OCI-LY7 (cell line): ENCODE measurements around the gene DDIT4L.

Experiments used
- EZH2phosphoT487 ChIP-seq: fragments of 200-600 bp; sonication (generic); IDR thresholded peaks from 2 replicates; pipeline ENCODE4 v1.6.1; 2018; ENCODE audit warnings: low read depth, borderline replicate concordance, mild to moderate bottlenecking, mixed run types, antibody characterized with exemption, low read length, moderate library complexity, mixed read lengths
- TF ChIP-seq, protein P1 (sequence below): fragments of 200-600 bp; sonication (generic); conservative IDR thresholded peaks from 2 replicates; pipeline ENCODE4 v1.5.1; 2014; ENCODE audit warnings: mild to moderate bottlenecking, antibody characterized with exemption, low read length, moderate library complexity, mixed read lengths

DNA sequence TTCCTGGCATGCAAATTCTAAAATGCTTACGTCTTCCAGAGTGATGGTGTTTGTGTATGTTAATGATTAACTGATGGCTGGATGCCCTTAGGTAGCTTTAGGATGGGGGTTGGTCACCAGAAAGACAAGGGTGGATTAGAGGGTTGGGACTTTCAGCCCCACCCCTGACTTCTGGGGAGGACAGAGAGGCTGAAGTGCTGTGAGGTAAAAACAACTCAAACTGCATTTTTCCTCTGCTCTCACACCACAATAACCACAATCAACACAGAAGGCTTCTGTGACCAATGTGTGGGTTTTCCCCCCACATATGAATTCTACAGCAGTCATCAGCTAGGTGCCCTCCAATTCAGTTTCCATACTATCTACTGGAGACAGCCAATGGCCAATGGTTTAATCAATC, 18.7 kb upstream of the DDIT4L start:
- TF ChIP-seq, protein P1, sequence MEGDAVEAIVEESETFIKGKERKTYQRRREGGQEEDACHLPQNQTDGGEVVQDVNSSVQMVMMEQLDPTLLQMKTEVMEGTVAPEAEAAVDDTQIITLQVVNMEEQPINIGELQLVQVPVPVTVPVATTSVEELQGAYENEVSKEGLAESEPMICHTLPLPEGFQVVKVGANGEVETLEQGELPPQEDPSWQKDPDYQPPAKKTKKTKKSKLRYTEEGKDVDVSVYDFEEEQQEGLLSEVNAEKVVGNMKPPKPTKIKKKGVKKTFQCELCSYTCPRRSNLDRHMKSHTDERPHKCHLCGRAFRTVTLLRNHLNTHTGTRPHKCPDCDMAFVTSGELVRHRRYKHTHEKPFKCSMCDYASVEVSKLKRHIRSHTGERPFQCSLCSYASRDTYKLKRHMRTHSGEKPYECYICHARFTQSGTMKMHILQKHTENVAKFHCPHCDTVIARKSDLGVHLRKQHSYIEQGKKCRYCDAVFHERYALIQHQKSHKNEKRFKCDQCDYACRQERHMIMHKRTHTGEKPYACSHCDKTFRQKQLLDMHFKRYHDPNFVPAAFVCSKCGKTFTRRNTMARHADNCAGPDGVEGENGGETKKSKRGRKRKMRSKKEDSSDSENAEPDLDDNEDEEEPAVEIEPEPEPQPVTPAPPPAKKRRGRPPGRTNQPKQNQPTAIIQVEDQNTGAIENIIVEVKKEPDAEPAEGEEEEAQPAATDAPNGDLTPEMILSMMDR = no peak
- TF ChIP-seq EZH2phosphoT487 = no peak
